A673 (cell line): Measurements from ENCODE around the gene PARVA. TPM values are rescaled to one million over a fixed set of nuclear protein-coding genes. Genes with fewer than 3 reads are reported as not detected.

Experiments used
- BruUV-seq: library from RNA; stranded (reverse); fragments of 400-500 nt; replicated peaks from 2 replicates; lab custom pipeline; 2021; lab: Mats Ljungman, UMichigan
- CTCF ChIA-PET: fragments of 300-600 bp; sonication (Branson Sonifier 250); formaldehyde crosslinking; loops from one replicate; lab custom pipeline; 2022; ENCODE audit warnings: antibody characterized with exemption; lab: Charles Lee
- POLR2A ChIA-PET: fragments of 300-600 bp; sonication (Branson Sonifier 250); formaldehyde crosslinking; loops from one replicate; lab custom pipeline; 2022; ENCODE audit warnings: antibody characterized with exemption; ENCODE audit not compliant: low non-redundant PET; lab: Charles Lee
- DNase-seq: peaks from one replicate; pipeline ENCODE4 v3.0.0-alpha.2; 2015; ENCODE audit warnings: low spot score
- H3K27ac ChIP-seq: fragments of 200-600 bp; sonication (generic); 2 replicates; pipeline ENCODE4 v1.5.1; 2016; ENCODE audit warnings: mixed run types, low read depth, mild to moderate bottlenecking, mixed read lengths, antibody characterized with exemption, low read length; ENCODE audit not compliant: poor library complexity, severe bottlenecking
- H3K27me3 ChIP-seq: fragments of 200-600 bp; sonication (generic); replicated peaks from 2 replicates; pipeline ENCODE4 v1.6.1; 2017; ENCODE audit warnings: mixed run types, low read depth, mild to moderate bottlenecking, mixed read lengths, antibody characterized with exemption, low read length; ENCODE audit not compliant: insufficient read depth, poor library complexity
- H3K36me3 ChIP-seq: fragments of 200-600 bp; sonication (generic); 2 replicates; pipeline ENCODE4 v1.6.1; 2016; ENCODE audit warnings: mixed run types, mild to moderate bottlenecking, mixed read lengths, antibody characterized with exemption, low read length; ENCODE audit not compliant: insufficient read depth, poor library complexity, severe bottlenecking
- H3K4me1 ChIP-seq: fragments of 200-600 bp; sonication (generic); 2 replicates; pipeline ENCODE4 v1.6.1; 2017; ENCODE audit warnings: mixed run types, mild to moderate bottlenecking, mixed read lengths, antibody characterized with exemption, low read length; ENCODE audit not compliant: insufficient read depth, poor library complexity, severe bottlenecking
- H3K4me3 ChIP-seq: fragments of 200-600 bp; sonication (generic); 2 replicates; pipeline ENCODE4 v1.5.1; 2016; ENCODE audit warnings: low read depth, mixed run types, mild to moderate bottlenecking, mixed read lengths, low read length; ENCODE audit not compliant: poor library complexity, severe bottlenecking
- H3K9me3 ChIP-seq: fragments of 200-600 bp; sonication (generic); 2 replicates; pipeline ENCODE4 v1.6.1; 2016; ENCODE audit warnings: mixed run types, low read depth, mild to moderate bottlenecking, mixed read lengths, antibody characterized with exemption, low read length; ENCODE audit not compliant: poor library complexity, severe bottlenecking
- CTCF ChIP-seq: fragments of 300-800, 200-600 bp; sonication (generic); conservative IDR thresholded peaks from 2 replicates; pipeline ENCODE4 v1.5.1; 2017; ENCODE audit warnings: low read depth, mild to moderate bottlenecking, antibody characterized with exemption, low read length, moderate library complexity, mixed read lengths
- EZH2 ChIP-seq: fragments of 200-600 bp; sonication (generic); IDR thresholded peaks from 2 replicates; pipeline ENCODE4 v1.6.1; 2017; ENCODE audit warnings: borderline replicate concordance, low read depth, mild to moderate bottlenecking, mixed read lengths, antibody characterized with exemption, low read length; ENCODE audit not compliant: poor library complexity, severe bottlenecking
- intact Hi-C: fragments of 100-400 bp; cut with micrococcal nuclease; formaldehyde crosslinking; loops from one replicate; pipeline ENCODE4 v1.10.0; 2022; ENCODE audit not compliant: unreplicated experiment
- total RNA-seq: library from RNA; stranded (reverse); gene quantifications from 2 replicates; pipeline ENCODE4 v1.2.3, GENCODE V29; 2021

The PARVA gene
- total RNA-seq, 1 experiment from 2014 or later, result 15.2 TPM

GRCh38 chr11:12573707-12574485 lies 196.5 kb downstream of the PARVA start:
- no peak overlapping the region for H3K27ac ChIP-seq
- intact Hi-C loops, result no loop called here
- CTCF ChIA-PET, result interaction anchor here (0.6 kb wide), 1 partner anchor 244 kb away, joined by 7 read pairs; no protein-coding TSS in a partner anchor
- no peaks in the 10 kb centered on the region for H3K9me3 ChIP-seq
- H3K4me1 ChIP-seq, result no peaks in the 10 kb centered on the region
- DNase-seq, result no peak
- H3K36me3 ChIP-seq, result no peaks in the 10 kb centered on the region
- POLR2A ChIA-PET, result interaction anchor here (0.6 kb wide), 1 partner anchor 506 kb away, joined by 3 read pairs; no protein-coding TSS in a partner anchor
- H3K27me3 ChIP-seq, result no peaks in the 10 kb centered on the region
- BruUV-seq, result no TSS peak
- H3K4me3 ChIP-seq, result no peak overlapping the region
- TF ChIP-seq EZH2, result no peak
- TF ChIP-seq CTCF, result no peak

- POLR2A ChIA-PET, result no interaction called here
- no peak overlapping the region for H3K4me3 ChIP-seq
- TF ChIP-seq CTCF (no peak), EZH2 (no peak)
- CTCF ChIA-PET, result no interaction called here
- no peaks in the 10 kb centered on the region for H3K36me3 ChIP-seq
- no peaks in the 10 kb centered on the region for H3K9me3 ChIP-seq
- DNase-seq, result no peak
- intact Hi-C loops, result no loop called here
- H3K27ac ChIP-seq, result no peak overlapping the region
- no peaks in the 10 kb centered on the region for H3K27me3 ChIP-seq
- H3K4me1 ChIP-seq, result no peaks in the 10 kb centered on the region
- no TSS peak for BruUV-seq
Observed at GRCh38 chr11:12577725-12578644, 200.6 kb downstream of the PARVA start.

- CTCF ChIA-PET, result no interaction called here
- DNase-seq, result no peak
- Histone ChIP-seq H3K36me3 (no peaks in the 10 kb centered on the region), H3K4me3 (no peak overlapping the region), H3K27me3 (no peaks in the 10 kb centered on the region), H3K4me1 (no peaks in the 10 kb centered on the region), H3K9me3 (no peaks in the 10 kb centered on the region), H3K27ac (no peak overlapping the region)
- POLR2A ChIA-PET, result no interaction called here
- BruUV-seq, result no TSS peak
- no peak for TF ChIP-seq CTCF
- TF ChIP-seq EZH2, result no peak
- intact Hi-C loops, result no loop called here
Observed at GRCh38 chr11:12581416-12581815, 204.0 kb downstream of the PARVA start.
